Muscle of leg (tissue), 11 donors: ENCODE data around the gene FBLL1. TPM values are rescaled to one million over a fixed set of nuclear protein-coding genes. Genes with fewer than 3 reads are reported as not detected.
"Not testable (repeated sequence)": the region's sequence is repeated elsewhere in the genome, so short reads cannot be mapped to it uniquely, and the experiment has no call there.

Experiments
- DNase-seq: peaks from one replicate; pipeline ENCODE4 v3.0.0; 2013
- H3K27ac ChIP-seq: one replicate; pipeline ENCODE4 v1.5.1; 2013; ENCODE audit warnings: mild to moderate bottlenecking, low read length, control low read depth
- H3K27me3 ChIP-seq: one replicate; pipeline ENCODE4 v1.6.1; 2013; ENCODE audit warnings: low read length; ENCODE audit not compliant: control insufficient read depth, insufficient read depth
- H3K36me3 ChIP-seq: one replicate; pipeline ENCODE4 v1.6.1; 2013; ENCODE audit warnings: low read length; ENCODE audit not compliant: control insufficient read depth, insufficient read depth
- H3K4me1 ChIP-seq: one replicate; pipeline ENCODE4 v1.6.1; 2013; ENCODE audit warnings: low read length; ENCODE audit not compliant: control insufficient read depth, insufficient read depth
- H3K4me3 ChIP-seq: one replicate; pipeline ENCODE4 v1.5.1; 2013; ENCODE audit warnings: low read length, control low read depth
- H3K9me3 ChIP-seq: replicated peaks from 2 replicates; pipeline ENCODE4 v1.6.1; 2013; ENCODE audit warnings: low read depth, low read length; ENCODE audit not compliant: control insufficient read depth
- WGBS: methylation state at CpG from one replicate; pipeline ENCODE4 v1.1.5; 2013; ENCODE audit warnings: missing lambda C conversion rate; ENCODE audit not compliant: insufficient coverage; 5-methylcytosine and 5-hydroxymethylcytosine counted together
- polyA plus RNA-seq, 8 donors: library from polyadenylated mRNA; unstranded; fragments of 120-200 nt; gene quantifications; one replicate each; pipeline versions ENCODE4 v1.2.1 to v1.2.3, GENCODE V29; 2013; ENCODE audit warnings: inconsistent platforms in 1 of 8, low replicate concordance in 1 of 8; ENCODE audit not compliant: insufficient read length in 8 of 8, insufficient read depth in 1 of 8
- total RNA-seq: library from RNA; stranded (reverse); fragments of 120-200 nt; gene quantifications from one replicate; pipeline ENCODE4 v1.2.4, GENCODE V29; 2013

FBLL1 gene
- total and polyA plus RNA-seq, 9 donors = 0.47 to 1.9 (median 0.78) TPM

DNA sequence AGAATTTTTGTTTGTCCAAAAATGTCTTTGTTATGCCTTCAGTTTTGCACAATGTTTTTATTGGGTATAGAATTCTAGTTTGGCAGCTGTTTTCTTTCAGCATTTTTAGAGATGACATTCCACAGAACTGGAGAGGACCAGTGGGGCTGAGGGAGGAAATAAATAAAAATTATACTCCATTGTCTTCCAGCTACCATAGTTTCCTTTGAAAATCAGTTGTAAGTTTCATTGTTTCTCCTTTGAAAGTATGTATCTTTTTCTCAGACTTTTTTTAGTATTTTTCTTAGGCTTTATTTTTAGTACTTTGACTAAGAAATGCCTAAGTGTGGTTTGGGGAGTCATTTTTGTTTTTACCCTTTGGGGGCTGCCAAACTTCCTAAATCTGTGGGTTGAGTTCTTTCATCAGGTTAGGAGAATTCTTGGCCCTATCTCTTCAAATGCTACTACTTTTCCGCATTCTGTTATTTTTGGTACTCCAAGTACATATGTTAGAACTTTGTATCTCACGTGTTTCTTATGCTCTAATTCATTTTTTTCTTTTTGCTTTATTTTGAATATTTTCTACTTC lies 15.2 kb upstream of the FBLL1 start:
- Histone ChIP-seq H3K9me3 (peaks cover 12% of the 10 kb centered on the region), H3K27me3 (no peaks in the 10 kb centered on the region), H3K4me1 (no peaks in the 10 kb centered on the region), H3K36me3 (peaks cover 53% of the 10 kb centered on the region), H3K4me3 (no peak overlapping the region), H3K27ac (no peak overlapping the region)
- no CpG with 5 or more reads among the region's 2 CpGs for WGBS
- DNase-seq = no peak

GRCh38 chr5:168525856-168526255 lies 3.2 kb upstream of the FBLL1 start:
- no peak overlapping the region for H3K4me3 ChIP-seq
- peaks cover 16% of the 10 kb centered on the region for H3K27me3 ChIP-seq
- no peaks in the 10 kb centered on the region for H3K9me3 ChIP-seq
- H3K27ac ChIP-seq = no peak overlapping the region
- no peak for DNase-seq
- peaks cover 7% of the 10 kb centered on the region for H3K4me1 ChIP-seq
- WGBS = no CpG with 5 or more reads among the region's 2 CpGs
- peaks cover 6% of the 10 kb centered on the region for H3K36me3 ChIP-seq

- no peak for DNase-seq
- H3K4me3 ChIP-seq = no peak overlapping the region
- peaks cover 7% of the 10 kb centered on the region for H3K4me1 ChIP-seq
- 100% methylated on average over 1 of the region's 4 CpGs for WGBS
- no peaks in the 10 kb centered on the region for H3K9me3 ChIP-seq
- peaks cover 22% of the 10 kb centered on the region for H3K27me3 ChIP-seq
- H3K27ac ChIP-seq = no peak overlapping the region
- H3K36me3 ChIP-seq = peaks cover 3% of the 10 kb centered on the region
These were observed 1.3 kb upstream of the FBLL1 start for GRCh38 chr5:168527756-168528295.

- 15% methylated on average over 107 of the region's 125 CpGs for WGBS
- no peaks in the 10 kb centered on the region for H3K9me3 ChIP-seq
- peaks cover 22% of the 10 kb centered on the region for H3K27me3 ChIP-seq
- peak overlapping the region; percentile 34 for H3K4me3 ChIP-seq
- peaks cover 7% of the 10 kb centered on the region for H3K4me1 ChIP-seq
- peak; percentile 5 for DNase-seq
- H3K27ac ChIP-seq = no peak overlapping the region
- H3K36me3 ChIP-seq = no peaks in the 10 kb centered on the region
These were observed 499 bp downstream of the FBLL1 start for GRCh38 chr5:168529374-168530234.

- H3K9me3 ChIP-seq = no peaks in the 10 kb centered on the region
- peaks cover 22% of the 10 kb centered on the region for H3K27me3 ChIP-seq
- H3K4me3 ChIP-seq = no peak overlapping the region
- WGBS = no CpG with 5 or more reads among the region's 4 CpGs
- H3K27ac ChIP-seq = no peak overlapping the region
- H3K36me3 ChIP-seq = no peaks in the 10 kb centered on the region
- peaks cover 7% of the 10 kb centered on the region for H3K4me1 ChIP-seq
- no peak for DNase-seq
These were observed 1.6 kb downstream of the FBLL1 start for GRCh38 chr5:168530621-168531150.

DNA sequence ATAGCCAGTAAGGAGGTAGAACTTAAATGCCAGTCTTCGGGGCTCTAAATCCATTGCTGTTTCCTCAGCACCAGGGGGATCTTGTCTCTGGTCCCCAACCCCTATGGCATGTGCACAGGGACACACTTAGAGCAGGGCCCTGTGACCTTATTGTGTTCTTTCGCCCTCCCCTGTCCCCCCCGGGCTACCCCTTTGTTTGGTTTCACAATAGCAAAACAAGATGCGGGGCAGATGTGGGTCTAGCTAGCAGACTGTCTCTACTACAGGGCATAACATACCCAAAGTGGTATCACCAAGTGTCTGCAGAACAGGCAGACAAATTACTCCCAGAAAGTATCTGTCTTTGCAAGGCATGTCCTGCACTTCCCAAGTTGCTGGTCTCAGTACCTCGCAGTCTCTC lies 2.1 kb downstream of the FBLL1 start:
- peaks cover 7% of the 10 kb centered on the region for H3K4me1 ChIP-seq
- H3K9me3 ChIP-seq = no peaks in the 10 kb centered on the region
- no peaks in the 10 kb centered on the region for H3K36me3 ChIP-seq
- H3K27ac ChIP-seq = no peak overlapping the region
- peaks cover 22% of the 10 kb centered on the region for H3K27me3 ChIP-seq
- WGBS = 0% methylated on average over 1 of the region's 5 CpGs
- H3K4me3 ChIP-seq = no peak overlapping the region
- no peak for DNase-seq

GRCh38 chr5:168531987-168532864 lies 3.1 kb downstream of the FBLL1 start:
- 86% methylated on average over 2 of the region's 6 CpGs for WGBS
- H3K36me3 ChIP-seq = no peaks in the 10 kb centered on the region
- H3K9me3 ChIP-seq = no peaks in the 10 kb centered on the region
- H3K4me1 ChIP-seq = peaks cover 7% of the 10 kb centered on the region
- no peak overlapping the region for H3K27ac ChIP-seq
- H3K27me3 ChIP-seq = peaks cover 22% of the 10 kb centered on the region
- H3K4me3 ChIP-seq = no peak overlapping the region
- DNase-seq = no peak

DNA sequence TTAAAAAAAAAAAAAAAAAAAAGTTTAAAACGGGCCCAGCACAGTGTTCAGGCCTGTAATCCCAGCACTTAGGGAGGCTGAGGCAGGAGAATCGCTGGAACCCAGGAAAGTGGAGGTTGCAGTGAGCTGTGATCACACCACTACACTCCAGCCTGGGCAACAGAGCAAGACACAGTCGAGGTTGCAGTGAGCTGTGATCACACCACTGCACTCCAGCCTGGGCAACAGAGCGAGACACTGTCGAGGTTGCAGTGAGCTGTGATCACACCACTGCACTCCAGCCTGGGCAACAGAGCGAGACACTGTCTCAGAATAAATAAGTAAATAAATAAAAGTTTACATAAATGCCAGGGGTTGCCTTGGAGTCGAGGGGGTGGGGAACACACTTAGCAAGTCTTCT lies 5.2 kb downstream of the FBLL1 start:
- peaks cover 17% of the 10 kb centered on the region for H3K27me3 ChIP-seq
- not testable (repeated sequence) for H3K4me1 ChIP-seq, DNase-seq, H3K4me3 ChIP-seq, H3K36me3 ChIP-seq, H3K9me3 ChIP-seq, H3K27ac ChIP-seq
- 65% methylated on average over 2 of the region's 7 CpGs for WGBS

DNA sequence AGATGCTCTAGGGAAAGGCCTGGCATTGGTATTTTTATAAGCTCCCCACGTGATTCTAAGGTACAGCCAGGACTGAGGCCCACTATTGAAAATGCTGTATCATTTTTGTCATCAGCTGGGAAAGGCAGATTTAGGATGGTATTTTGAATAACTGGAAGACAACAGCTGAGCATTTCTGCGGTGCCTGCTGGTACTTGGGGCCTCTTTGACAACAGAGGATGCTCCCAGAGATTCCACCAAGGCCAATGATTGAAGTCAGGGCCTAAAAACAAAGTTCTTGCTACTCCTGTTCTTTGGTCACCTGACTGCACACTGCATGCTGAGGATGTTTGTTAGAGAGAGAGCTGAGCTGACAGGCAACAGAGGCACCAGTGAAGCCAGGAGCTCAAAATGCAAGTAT lies 8.1 kb downstream of the FBLL1 start:
- no peak for DNase-seq
- Histone ChIP-seq H3K4me1 (no peaks in the 10 kb centered on the region), H3K36me3 (no peaks in the 10 kb centered on the region), H3K27me3 (no peaks in the 10 kb centered on the region), H3K9me3 (no peaks in the 10 kb centered on the region), H3K27ac (no peak overlapping the region), H3K4me3 (no peak overlapping the region)
- WGBS = 47% methylated on average over 2 of the region's 2 CpGs
